Activated CD4-positive, alpha-beta T cell treated with anti-CD3 and anti-CD28 coated beads, Interleukin-2, amount 50 U/mL, for 48 hours (primary cell): Measurements from ENCODE around the gene GNAS.

Source experiments
- DNase-seq, 2 experiments: peaks; one replicate each; pipeline ENCODE4 v3.0.0-alpha.2; 2020

GNAS gene

GRCh38 chr20:58882704-58883089, 30.2 kb downstream of the GNAS start:
- DNase-seq, result no peak

- no peak for DNase-seq
Observed at GRCh38 chr20:58883241-58883691, 30.8 kb downstream of the GNAS start.

DNA sequence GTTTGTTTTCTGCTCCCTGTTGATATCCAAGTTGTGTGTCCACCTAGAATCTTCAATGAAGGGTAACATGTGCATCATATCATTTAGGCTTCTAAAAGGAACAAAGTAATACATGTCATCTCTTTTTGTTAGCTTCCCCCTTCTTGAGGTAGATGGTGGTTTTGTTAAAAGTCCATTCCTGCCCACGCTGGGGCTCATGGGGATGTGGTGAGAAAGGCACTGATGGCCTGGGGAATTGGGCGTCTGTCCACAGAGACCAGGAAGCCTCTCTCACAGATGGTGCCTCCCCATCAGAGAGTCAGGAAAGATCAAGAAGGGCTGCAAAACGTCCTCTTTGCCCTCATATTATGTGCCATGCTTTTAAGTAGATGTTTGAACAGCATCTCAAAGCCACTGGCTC, 32.5 kb downstream of the GNAS start:
- no peak for DNase-seq

DNA sequence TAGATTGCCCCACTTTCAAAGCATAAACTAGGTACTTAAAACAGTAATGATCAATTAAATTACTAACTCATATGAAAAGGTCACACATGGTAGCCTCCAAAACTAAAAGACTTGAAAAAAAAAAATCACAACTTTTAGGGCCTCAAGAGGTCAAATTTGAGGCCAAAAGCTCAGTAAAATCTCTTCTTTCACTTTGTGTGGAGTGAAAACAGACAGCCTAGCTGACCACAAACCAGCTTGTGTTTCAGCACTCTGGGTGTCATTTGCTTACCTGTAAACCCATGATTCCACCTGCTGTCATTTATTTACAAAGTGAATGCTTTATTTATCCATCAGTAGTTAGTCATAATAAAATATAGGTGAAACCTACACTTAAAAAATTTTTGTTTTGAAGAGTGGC, 34.0 kb downstream of the GNAS start:
- no peak for DNase-seq

GRCh38 chr20:58888103-58888502, 35.6 kb downstream of the GNAS start:
- DNase-seq, result no peak

DNA sequence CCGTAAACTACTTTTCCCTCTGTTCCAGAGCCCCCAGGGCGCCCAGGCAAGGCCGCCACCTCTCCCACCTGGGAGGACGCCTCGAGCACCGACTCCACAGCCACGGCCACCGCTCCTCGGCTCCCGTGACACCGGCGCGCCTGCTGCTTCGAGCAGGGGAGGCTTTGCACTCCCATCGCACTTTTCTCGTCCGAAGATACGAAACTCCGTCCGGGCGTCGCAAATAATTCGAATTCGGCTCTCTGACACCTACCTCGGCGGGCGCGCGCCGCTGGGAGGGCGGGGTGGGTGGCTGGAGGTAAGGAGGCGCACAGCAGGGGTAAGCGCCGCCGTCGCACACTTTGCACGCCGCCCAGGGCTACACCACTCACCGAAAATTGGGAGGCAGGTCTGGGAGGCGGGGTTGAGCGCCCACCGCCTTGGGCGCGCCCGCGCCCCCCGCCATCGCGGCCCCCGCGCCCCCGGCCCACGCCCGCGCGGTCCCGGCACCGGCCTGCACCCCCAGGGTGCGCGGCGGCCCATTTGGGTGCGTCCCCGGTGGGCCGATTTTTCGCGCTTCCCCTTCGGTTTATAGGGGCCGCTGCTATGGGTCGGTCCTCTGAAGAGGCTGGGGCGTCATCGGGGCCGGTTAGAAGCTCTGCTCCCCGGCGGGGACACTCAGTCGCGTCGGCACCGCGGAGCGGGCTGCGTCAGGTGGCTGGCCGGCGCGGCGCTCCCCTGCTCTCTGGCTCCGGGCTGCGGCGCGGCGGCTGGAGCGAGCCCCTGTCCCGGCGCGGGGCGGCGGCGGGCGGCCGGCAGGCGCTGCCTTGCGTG, 36.2 kb downstream of the GNAS start:
- DNase-seq, result peak; percentile 78 to 82

DNA sequence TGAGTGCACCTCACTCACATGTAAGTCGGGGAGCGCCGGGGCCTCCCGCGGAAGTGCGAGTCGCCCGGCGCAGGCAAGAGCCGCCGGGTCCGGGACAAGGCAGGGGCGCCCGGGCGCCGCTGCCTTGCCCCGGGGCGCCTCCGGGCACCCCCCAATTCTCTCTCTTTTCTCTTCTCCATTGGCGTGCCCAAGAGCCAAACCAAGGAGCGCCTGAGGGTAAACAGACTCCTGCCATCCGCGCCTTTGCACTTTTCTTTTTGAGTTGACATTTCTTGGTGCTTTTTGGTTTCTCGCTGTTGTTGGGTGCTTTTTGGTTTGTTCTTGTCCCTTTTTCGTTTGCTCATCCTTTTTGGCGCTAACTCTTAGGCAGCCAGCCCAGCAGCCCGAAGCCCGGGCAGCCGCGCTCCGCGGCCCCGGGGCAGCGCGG, 36.8 kb downstream of the GNAS start:
- DNase-seq, result peak in 1 of 2 experiments; percentile 12

GRCh38 chr20:58889798-58890517, 37.4 kb downstream of the GNAS start:
- peak in 1 of 2 experiments; percentile 26 for DNase-seq

GRCh38 chr20:58890518-58891085, 38.1 kb downstream of the GNAS start:
- peak; percentile 68 to 74 for DNase-seq

- DNase-seq, result peak; percentile 73 to 74
Observed at GRCh38 chr20:58891086-58891717, 38.7 kb downstream of the GNAS start.

- DNase-seq, result peak; percentile 37 to 38
Observed at GRCh38 chr20:58891718-58892140, 39.2 kb downstream of the GNAS start.

- peak; percentile 78 to 83 for DNase-seq
Observed at GRCh38 chr20:58892141-58892931, 39.8 kb downstream of the GNAS start.

DNA sequence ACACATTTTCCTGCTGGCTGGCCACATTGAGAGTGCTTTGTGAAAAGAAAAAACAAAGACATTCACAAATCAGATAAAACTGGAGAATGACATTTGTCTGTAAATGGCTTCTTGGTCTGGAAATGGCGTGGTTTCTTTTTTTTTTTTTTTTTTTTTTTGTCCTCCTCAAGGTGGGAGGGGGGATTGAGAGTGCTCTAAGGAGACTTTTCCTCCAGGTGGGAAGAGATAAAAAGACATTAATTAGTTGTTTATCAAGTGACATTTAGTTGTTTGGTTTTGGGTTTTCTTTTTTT, 40.4 kb downstream of the GNAS start:
- no peak for DNase-seq

DNA sequence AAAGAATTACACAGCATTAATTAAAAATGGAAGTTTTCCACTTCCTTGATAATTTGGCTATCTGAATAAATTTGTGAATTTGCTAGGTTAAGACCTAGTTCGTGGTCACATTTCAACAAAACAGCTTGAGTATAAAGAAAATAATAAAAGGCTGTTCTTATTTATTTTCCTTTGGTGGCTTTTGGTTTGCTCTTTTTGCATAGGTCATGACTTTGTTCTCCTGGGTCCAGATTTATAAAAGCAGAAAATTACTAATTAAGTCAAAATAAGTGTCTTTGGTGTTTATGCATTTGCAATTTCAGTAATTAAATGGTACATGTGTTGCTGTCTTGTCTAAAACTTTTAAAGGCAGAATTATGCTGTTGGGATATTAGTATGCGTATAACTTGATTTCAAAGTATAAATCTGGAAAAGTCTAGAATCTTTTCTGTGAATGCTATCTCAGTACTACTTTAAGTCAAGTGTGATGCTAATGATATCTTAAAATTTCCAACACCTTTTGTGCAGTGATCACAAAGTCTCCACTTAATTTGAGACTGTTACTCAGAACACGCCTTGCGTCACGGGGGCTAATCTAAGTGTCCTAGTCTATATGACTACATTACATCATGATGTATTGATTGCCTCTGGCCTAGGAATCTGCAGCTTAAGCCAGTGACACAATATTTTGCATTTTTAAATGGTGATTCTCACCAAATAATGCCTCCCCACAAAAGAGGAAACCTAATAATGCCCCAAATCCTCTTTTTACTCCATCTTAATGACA, 41.0 kb downstream of the GNAS start:
- peak; percentile 57 to 73 for DNase-seq

DNA sequence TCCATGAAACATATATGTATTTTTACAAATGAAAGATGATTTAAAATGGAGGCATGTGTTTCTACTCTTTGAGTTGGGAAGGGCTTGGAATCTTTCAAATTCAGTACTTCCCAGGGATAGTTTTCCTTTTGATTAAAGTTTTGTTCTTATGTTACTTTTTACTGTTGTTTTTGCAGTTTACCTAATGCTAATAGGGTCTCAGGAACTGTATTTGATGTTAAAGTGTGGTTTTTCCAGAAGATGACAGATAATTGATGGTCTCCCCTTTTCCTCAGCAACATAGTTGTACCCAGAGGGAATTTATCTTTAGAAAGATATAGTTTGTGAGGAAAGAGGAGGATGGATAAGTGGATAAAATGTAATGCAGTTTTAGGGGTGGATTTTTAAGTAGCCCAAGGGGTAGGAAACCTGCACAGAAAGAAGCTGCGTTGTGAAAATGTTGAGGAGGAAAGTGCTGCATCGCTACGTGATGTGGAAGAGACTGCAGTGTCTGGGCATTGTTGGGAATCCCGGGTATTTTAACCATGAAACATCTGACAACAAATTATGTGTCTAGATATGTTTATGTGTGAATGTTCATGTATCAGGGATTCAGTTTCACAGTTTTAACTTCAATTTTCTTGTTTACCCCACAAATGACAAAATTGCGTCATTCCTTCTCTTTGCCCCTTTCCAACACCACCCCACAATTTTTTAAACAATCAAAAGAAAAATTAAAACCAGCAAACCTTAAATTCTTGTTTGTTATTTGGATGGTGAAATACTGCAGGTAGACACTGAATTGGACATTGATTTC, 42.3 kb downstream of the GNAS start:
- DNase-seq, result no peak

GRCh38 chr20:58895448-58896180, 43.1 kb downstream of the GNAS start:
- no peak for DNase-seq

- DNase-seq, result no peak
Observed at GRCh38 chr20:58896820-58897219, 44.3 kb downstream of the GNAS start.

GRCh38 chr20:58897488-58897887, 45.0 kb downstream of the GNAS start:
- DNase-seq, result no peak

- no peak for DNase-seq
Observed at GRCh38 chr20:58898629-58899408, 46.3 kb downstream of the GNAS start.
